GM12878 (cell line): ENCODE data around the gene CHMP4B. TPM values are rescaled to one million over a fixed set of nuclear protein-coding genes. Genes with fewer than 3 reads are reported as not detected.

Experiments
- ATAC-seq: fragments of 200-7000 bp; cut with Tn5 transposase; 3 replicates; pipeline ENCODE4 v1.9.1; 2020; ENCODE audit warnings: mild to moderate bottlenecking, moderate library complexity
- BruUV-seq: library from RNA; stranded (reverse); fragments of 400-500 nt; replicated peaks from 2 replicates; lab custom pipeline; 2021; lab: Mats Ljungman, UMichigan
- CTCF ChIA-PET: fragments of 300-600 bp; sonication (Branson Sonifier 250); formaldehyde crosslinking; extraction: SDS; loops from one replicate; lab custom pipeline; 2021; ENCODE audit warnings: inconsistent platforms; lab: Yijun Ruan, JAX
- POLR2A ChIA-PET: fragments of 350-600 bp; formaldehyde crosslinking; extraction: SDS; loops from one replicate; lab custom pipeline; 2021; ENCODE audit warnings: inconsistent platforms; lab: Charles Lee
- RAD21 ChIA-PET: fragments of 300-600 bp; sonication (Branson Sonifier 250); formaldehyde crosslinking; loops from one replicate; lab custom pipeline; 2023; ENCODE audit warnings: antibody characterized with exemption; ENCODE audit not compliant: unreplicated experiment; lab: Charles Lee
- SMC1A ChIA-PET: fragments of 300-600 bp; sonication (Branson Sonifier 250); formaldehyde crosslinking; loops from one replicate; lab custom pipeline; 2023; ENCODE audit not compliant: unreplicated experiment, uncharacterized antibody; lab: Charles Lee
- DNase-seq: peaks from one replicate; pipeline ENCODE4 v3.0.0-alpha.2; 2011; ENCODE audit warnings: low read depth, low spot score
- FAIRE-seq: peaks from 3 replicates; lab custom pipeline; 2011; peaks lifted over from hg19 to GRCh38; lab: Jason Lieb, UNC
- H2AFZ ChIP-seq: 2 replicates; pipeline ENCODE4 v1.6.0; 2011; ENCODE audit warnings: low read depth, low read length, control low read depth; ENCODE audit not compliant: control insufficient read depth
- H3K27ac ChIP-seq: 2 replicates; pipeline ENCODE4 v1.5.1; 2011; ENCODE audit warnings: control low read depth; ENCODE audit not compliant: control insufficient read depth, insufficient read depth
- H3K27me3 ChIP-seq, 2 experiments: replicated peaks in 1 of 2; 2 replicates each; pipeline versions ENCODE4 v1.6.0 to v1.6.1; 2011; ENCODE audit warnings: low read length in 1 of 2; ENCODE audit not compliant: control insufficient read depth in 2 of 2, insufficient read depth in 2 of 2
- H3K36me3 ChIP-seq, 2 experiments: 2 replicates each; pipeline ENCODE4 v1.5.1; 2011; ENCODE audit warnings: low read length in 1 of 2; ENCODE audit not compliant: control insufficient read depth in 2 of 2, insufficient read depth in 2 of 2
- H3K4me1 ChIP-seq: 2 replicates; pipeline ENCODE4 v1.6.1; 2011; ENCODE audit warnings: mild to moderate bottlenecking, low read length, moderate library complexity, mixed read lengths; ENCODE audit not compliant: control insufficient read depth, insufficient read depth
- H3K4me2 ChIP-seq: 2 replicates; pipeline ENCODE4 v1.6.0; 2011; ENCODE audit warnings: control low read depth; ENCODE audit not compliant: control insufficient read depth, insufficient read depth
- H3K4me3 ChIP-seq: fragments of 200-600 bp; sonication (generic); 2 replicates; pipeline ENCODE4 v1.5.1; 2016
- H3K79me2 ChIP-seq: 2 replicates; pipeline ENCODE4 v1.6.0; 2011; ENCODE audit warnings: low read length; ENCODE audit not compliant: control insufficient read depth, insufficient read depth
- H3K9ac ChIP-seq: 2 replicates; pipeline ENCODE4 v1.8.0; 2011; ENCODE audit warnings: low read length, control low read depth, mixed read lengths; ENCODE audit not compliant: control insufficient read depth, insufficient read depth
- H3K9me3 ChIP-seq: replicated peaks from 3 replicates; pipeline ENCODE4 v1.5.1; 2011; ENCODE audit warnings: mild to moderate bottlenecking, low read length; ENCODE audit not compliant: control insufficient read depth, insufficient read depth
- H4K20me1 ChIP-seq: 2 replicates; pipeline ENCODE4 v1.6.0; 2011; ENCODE audit not compliant: control insufficient read depth, insufficient read depth
- EED ChIP-seq: sonication (generic); IDR thresholded peaks from 2 replicates; pipeline ENCODE4 v1.6.1; 2016; ENCODE audit warnings: antibody characterized with exemption, low read depth
- FOXK2 ChIP-seq: fragments of 450-650 bp; IDR thresholded peaks from 2 replicates; pipeline ENCODE4 v1.6.1; 2017; ENCODE audit warnings: mild to moderate bottlenecking, moderate library complexity
- GABPA ChIP-seq: IDR thresholded peaks from 2 replicates; pipeline ENCODE4 v1.6.1; 2014; ENCODE audit warnings: antibody characterized with exemption, low read depth, mild to moderate bottlenecking, inconsistent platforms
- HDAC2 ChIP-seq: fragments of 200-600 bp; sonication (generic); IDR thresholded peaks from 2 replicates; pipeline ENCODE4 v1.6.1; 2017
- KDM1A ChIP-seq: fragments of 200-600 bp; sonication (generic); IDR thresholded peaks from 2 replicates; pipeline ENCODE4 v1.6.1; 2016; ENCODE audit warnings: borderline replicate concordance
- MAX ChIP-seq: IDR thresholded peaks from 2 replicates; pipeline ENCODE4 v1.6.1; 2012; ENCODE audit warnings: low read depth, low read length, improper control_type of control experiment
- MEF2B ChIP-seq: fragments of 450-650 bp; IDR thresholded peaks from 2 replicates; pipeline ENCODE4 v1.6.1; 2018; ENCODE audit warnings: mild to moderate bottlenecking, moderate library complexity; ENCODE audit not compliant: partially characterized antibody, poor library complexity, severe bottlenecking
- NR2C1 ChIP-seq: fragments of 450-650 bp; IDR thresholded peaks from 2 replicates; pipeline ENCODE4 v1.6.1; 2017; ENCODE audit warnings: antibody characterized with exemption, mild to moderate bottlenecking, moderate library complexity
- NRF1 ChIP-seq: conservative IDR thresholded peaks from 2 replicates; pipeline ENCODE4 v1.6.1; 2011; ENCODE audit warnings: mild to moderate bottlenecking, low read depth, low read length, improper control_type of control experiment
- PKNOX1 ChIP-seq: fragments of 450-650 bp; IDR thresholded peaks from 2 replicates; pipeline ENCODE4 v1.6.1; 2016; ENCODE audit warnings: mild to moderate bottlenecking
- RAD51 ChIP-seq: fragments of 450-650 bp; IDR thresholded peaks from 2 replicates; pipeline ENCODE4 v1.6.1; 2016; ENCODE audit warnings: moderate library complexity, mild to moderate bottlenecking, inconsistent platforms
- RBBP5 ChIP-seq: fragments of 200-600 bp; sonication (generic); conservative IDR thresholded peaks from 2 replicates; pipeline ENCODE4 v1.6.1; 2016
- SIX5 ChIP-seq: IDR thresholded peaks from 2 replicates; pipeline ENCODE4 v1.6.1; 2011; ENCODE audit warnings: mild to moderate bottlenecking, low read depth, low read length, moderate library complexity; ENCODE audit not compliant: severe bottlenecking
- SMARCA5 ChIP-seq: fragments of 450-650 bp; IDR thresholded peaks from 2 replicates; pipeline ENCODE4 v1.6.1; 2017; ENCODE audit warnings: mild to moderate bottlenecking
- SP1 ChIP-seq: IDR thresholded peaks from one replicate; pipeline ENCODE4 v1.6.1; 2011; ENCODE audit warnings: low read depth, low read length
- STAT3 ChIP-seq: IDR thresholded peaks from 2 replicates; pipeline ENCODE4 v1.6.1; 2011; ENCODE audit warnings: low read depth, low read length, improper control_type of control experiment
- YY1 ChIP-seq: IDR thresholded peaks from 2 replicates; pipeline ENCODE4 v1.6.1; 2011; ENCODE audit warnings: low read depth, mild to moderate bottlenecking, low read length
- WGBS: methylation state at CpG from one replicate; pipeline ENCODE4 v1.1.6; 2016; ENCODE audit warnings: low lambda C conversion rate; ENCODE audit not compliant: insufficient replicate concordance, insufficient coverage; ENCODE audit errors: missing lambda C conversion rate; 5-methylcytosine and 5-hydroxymethylcytosine counted together
- in situ Hi-C: fragments of 300-500 bp; cut with MboI; formaldehyde crosslinking; loops from 9 replicates; pipeline ENCODE4 v1.14.3; 2018; ENCODE audit warnings: mixed read lengths
- intact Hi-C: fragments of 100-400 bp; cut with micrococcal nuclease; formaldehyde crosslinking; loops from one replicate; pipeline ENCODE4 v1.14.2; 2022; ENCODE audit not compliant: unreplicated experiment
- polyA plus RNA-seq, 11 experiments: library from polyadenylated mRNA; depleted of rRNA in 4 of 11; unstranded in 6 of 11; stranded (reverse) in 5 of 11; fragments of >200 nt; fragmentation: Nextera tagmentation in 4 of 11; fragmentation: Illumina TruSeq in 1 of 11; extraction: Ambion mirVana in 4 of 11; extraction: Trizol in 1 of 11; gene quantifications; 1 replicate in 1 of 11; 2 replicates in 10 of 11; pipeline versions ENCODE4 v1.2.1 to v1.2.3, GENCODE V29; 2011 to 2016; ENCODE audit warnings: inconsistent platforms in 2 of 11, missing spikeins in 2 of 11, low read depth in 1 of 11
- total RNA-seq, 4 experiments: library from RNA; depleted of rRNA in 3 of 4; stranded (reverse); fragments of >200 nt in 3 of 4; fragmentation: Illumina TruSeq in 1 of 4; extraction: Trizol in 1 of 4; gene quantifications; 2 replicates each; pipeline versions ENCODE4 v1.2.1 to v1.2.3, GENCODE V29; 2013 to 2021

Gene CHMP4B
- total and polyA plus RNA-seq, 10 of the 15 experiments (the other 5 are each of a cell fraction or from before 2014, with no cell fraction given) = 4.2 to 118 (median 49.6) TPM

- peaks cover 20% of the 10 kb centered on the region for H3K4me1 ChIP-seq
- ChIA-PET POLR2A (interaction anchor here (1.5 kb wide), 1 partner anchor 10 kb away, joined by 3 read pairs; no protein-coding TSS in a partner anchor), SMC1A (interaction anchor here (1.0 kb wide), 1 partner anchor 81 kb away, joined by 3 read pairs; no protein-coding TSS in a partner anchor), RAD21 (no interaction called here)
- H3K79me2 ChIP-seq = no peaks in the 10 kb centered on the region
- H3K4me3 ChIP-seq = no peak overlapping the region
- H3K9me3 ChIP-seq = no peaks in the 10 kb centered on the region
- no peak overlapping the region for H3K4me2 ChIP-seq
- no peaks in the 10 kb centered on the region for H3K27me3 ChIP-seq
- FAIRE-seq (no peak), DNase-seq (no peak)
- 91% methylated on average over 10 of the region's 10 CpGs for WGBS
- no peak overlapping the region for H2AFZ ChIP-seq
- intact Hi-C loops = no loop called here
- BruUV-seq = no TSS peak
- H3K9ac ChIP-seq = no peak overlapping the region
- TF ChIP-seq SMARCA5 (no peak), YY1 (no peak), PKNOX1 (no peak), MEF2B (no peak)
- TF ChIP-seq, all 136 proteins: peak for 0
- Histone ChIP-seq H4K20me1 (no peaks in the 10 kb centered on the region), H3K36me3 (peaks cover 0 to 4% of the 10 kb centered on the region in 2 experiments; a peak in 3 of 4 replicates), H3K27ac (no peak overlapping the region)
- CTCF ChIA-PET = no interaction called here
- in situ Hi-C loops = no loop called here
- ATAC-seq = no peak
Observed at GRCh38 chr20:33770005-33770404, 41.1 kb upstream of the CHMP4B start.

GRCh38 chr20:33771938-33772337 is 39.2 kb upstream of the CHMP4B start:
- Histone ChIP-seq H3K4me2 (no peak overlapping the region), H2AFZ (no peak overlapping the region), H3K9ac (no peak overlapping the region), H3K79me2 (no peaks in the 10 kb centered on the region), H3K4me1 (peaks cover 24% of the 10 kb centered on the region), H3K9me3 (no peaks in the 10 kb centered on the region), H4K20me1 (no peaks in the 10 kb centered on the region), H3K36me3 (peaks cover 0 to under 1% of the 10 kb centered on the region in 2 experiments; a peak in 1 of 4 replicates), H3K27me3 (no peaks in the 10 kb centered on the region), H3K4me3 (no peak overlapping the region), H3K27ac (no peak overlapping the region)
- FAIRE-seq (no peak), DNase-seq (no peak), ATAC-seq (no peak)
- BruUV-seq = no TSS peak
- POLR2A ChIA-PET = interaction anchor here (1.1 kb wide), 1 partner anchor 40 kb away, joined by 5 read pairs; the partner anchor contains the start of gene ZNF341
- in situ Hi-C loops = no loop called here
- SMC1A ChIA-PET = interaction anchor here (0.6 to 1.8 kb wide), 4 partner anchors 12 to 39 kb away, joined by 3 to 6 read pairs (median 4); partner anchors contain the start of gene ZNF341
- CTCF ChIA-PET = interaction anchor here (1.5 kb wide), 1 partner anchor 40 kb away, joined by 3 read pairs; the partner anchor contains the start of gene ZNF341
- intact Hi-C loops = loop anchor here (1.0 kb wide), 1 partner anchor 39 kb away; no protein-coding TSS in a partner anchor
- RAD21 ChIA-PET = interaction anchor here (0.7 to 1.6 kb wide), 2 partner anchors 9 to 39 kb away, joined by 3 to 5 read pairs; no protein-coding TSS in a partner anchor
- WGBS = no CpG with 5 or more reads among the region's 5 CpGs
- TF ChIP-seq SP1 (no peak), KDM1A (no peak), FOXK2 (no peak), STAT3 (no peak), NR2C1 (no peak), RAD51 (no peak), NRF1 (no peak), SIX5 (no peak), GABPA (no peak), HDAC2 (no peak), MAX (no peak), RBBP5 (no peak), EED (no peak)
